Endodermal cell (in vitro differentiated cells): ENCODE results near the gene MRGPRX1. TPM values are rescaled to one million over a fixed set of nuclear protein-coding genes. Genes with fewer than 3 reads are reported as not detected.
A peak's percentile ranks its signal among the peaks of the same experiment; 100 is the strongest.

ENCODE experiments used
- DNase-seq: peaks from one replicate; pipeline ENCODE4 v3.0.0-alpha.2; 2017
- H3K27ac ChIP-seq: 2 replicates; pipeline ENCODE4 v1.5.1; 2013; ENCODE audit warnings: mild to moderate bottlenecking, low read depth, low read length, moderate library complexity
- H3K27me3 ChIP-seq: 2 replicates; pipeline ENCODE4 v1.6.1; 2013; ENCODE audit warnings: mild to moderate bottlenecking, low read length, moderate library complexity; ENCODE audit not compliant: insufficient read depth, control insufficient read depth, poor library complexity, severe bottlenecking
- H3K36me3 ChIP-seq: 2 replicates; pipeline ENCODE4 v1.7.0; 2013; ENCODE audit warnings: mild to moderate bottlenecking, low read length, moderate library complexity; ENCODE audit not compliant: control insufficient read depth, insufficient read depth
- H3K4me1 ChIP-seq: one replicate; pipeline ENCODE4 v1.7.0; 2013; ENCODE audit warnings: low read length; ENCODE audit not compliant: control insufficient read depth, insufficient read depth
- H3K4me3 ChIP-seq: 2 replicates; pipeline ENCODE4 v1.5.1; 2013; ENCODE audit warnings: mild to moderate bottlenecking, low read length, moderate library complexity
- H3K9ac ChIP-seq: 2 replicates; pipeline ENCODE4 v1.6.1; 2013; ENCODE audit warnings: mild to moderate bottlenecking, low read length, moderate library complexity; ENCODE audit not compliant: poor library complexity, severe bottlenecking; ENCODE audit errors: extremely low read depth
- H3K9me3 ChIP-seq: 2 replicates; pipeline ENCODE4 v1.6.1; 2013; ENCODE audit warnings: mild to moderate bottlenecking, low read length, moderate library complexity; ENCODE audit not compliant: control insufficient read depth
- H3K27ac Mint-ChIP-seq: 2 replicates; pipeline ENCODE4 v1.8.0; 2020; ENCODE audit warnings: mixed read lengths
- H3K27me3 Mint-ChIP-seq: 2 replicates; pipeline ENCODE4 v1.8.0; 2021; ENCODE audit warnings: mild to moderate bottlenecking, mixed read lengths; ENCODE audit not compliant: insufficient read depth
- H3K36me3 Mint-ChIP-seq: 2 replicates; pipeline ENCODE4 v1.8.0; 2020; ENCODE audit warnings: low read depth, mixed read lengths
- H3K4me1 Mint-ChIP-seq: 2 replicates; pipeline ENCODE4 v1.8.0; 2020; ENCODE audit warnings: mixed read lengths
- H3K4me3 Mint-ChIP-seq: 2 replicates; pipeline ENCODE4 v1.8.0; 2020; ENCODE audit warnings: mild to moderate bottlenecking, moderate library complexity, mixed read lengths
- H3K9me3 Mint-ChIP-seq: 2 replicates; pipeline ENCODE4 v1.8.0; 2020; ENCODE audit warnings: mild to moderate bottlenecking, mixed read lengths
- CTCF ChIP-seq: fragments of 200-600 bp; sonication (generic); conservative IDR thresholded peaks from 2 replicates; pipeline ENCODE4 v1.5.0; 2021; ENCODE audit warnings: antibody characterized with exemption, mild to moderate bottlenecking
- WGBS, 2 experiments: methylation state at CpG; one replicate each; pipeline versions ENCODE4 v1.1.5 to v1.1.7; 2013; ENCODE audit warnings: missing lambda C conversion rate in 2 of 2, mixed read lengths in 1 of 2; ENCODE audit not compliant: insufficient coverage in 1 of 2, insufficient read length in 1 of 2; 5-methylcytosine and 5-hydroxymethylcytosine counted together
- total RNA-seq, 2 donors: library from RNA; stranded (reverse); fragmentation: NEBNext Ultra II Directional in 1 of 2; extraction: Animal tissue kit (Norgen Biotek cat#: 25700) in 1 of 2; gene quantifications; 2 replicates in 1 of 2; 3 replicates in 1 of 2; pipeline ENCODE4 v1.2.1, GENCODE V29; 2021

MRGPRX1 gene
- total RNA-seq, 2 donors from 2014 or later: not detected

GRCh38 chr11:18890615-18891014 is 48.6 kb downstream of the MRGPRX1 start:
- no peak overlapping the region for H3K4me3 Mint-ChIP-seq
- Histone ChIP-seq H3K9me3 (peaks cover 14% of the 10 kb centered on the region), H3K9ac (no peak overlapping the region), H3K36me3 (no peaks in the 10 kb centered on the region), H3K4me3 (no peak overlapping the region), H3K4me1 (no peaks in the 10 kb centered on the region), H3K27ac (no peak overlapping the region), H3K27me3 (peaks cover 15% of the 10 kb centered on the region)
- peaks cover 3% of the 10 kb centered on the region for H3K36me3 Mint-ChIP-seq
- H3K4me1 Mint-ChIP-seq: no peaks in the 10 kb centered on the region
- H3K9me3 Mint-ChIP-seq: peaks cover 37% of the 10 kb centered on the region
- WGBS, 2 experiments: 71 to 88% methylated on average over 1 of the region's 1 CpG
- no peak overlapping the region for H3K27ac Mint-ChIP-seq
- peak; percentile 61 for DNase-seq
- peaks cover 55% of the 10 kb centered on the region for H3K27me3 Mint-ChIP-seq
- peak; percentile 66 for TF ChIP-seq CTCF

Other genes starting within 250 kb of the MRGPRX1 start
- 1 to 10 TPM; 6.2 to 6.9 TPM for gene TMEM86A, start 240.6 kb downstream of the MRGPRX1 start, total RNA-seq
- 1 to 10 TPM in 1 of 2 donors, under 1 TPM in 1; 0.22 to 1.6 TPM for gene IGSF22, start 213.2 kb downstream of the MRGPRX1 start, total RNA-seq
- gene PTPN5, start 147.6 kb downstream of the MRGPRX1 start, total RNA-seq: 10 to 100 TPM; 27.6 to 51.0 TPM
- gene MRGPRX2, start 121.3 kb upstream of the MRGPRX1 start, total RNA-seq: not detected
- gene ZDHHC13, start 177.8 kb upstream of the MRGPRX1 start, total RNA-seq: 10 to 100 TPM; 26.0 to 29.6 TPM